ENCODE results near the gene KSR2. TPM values are rescaled to one million over a fixed set of nuclear protein-coding genes. Genes with fewer than 3 reads are reported as not detected.

KSR2 gene
- total RNA-seq, 1 donor from 2014 or later: not detected

DNA sequence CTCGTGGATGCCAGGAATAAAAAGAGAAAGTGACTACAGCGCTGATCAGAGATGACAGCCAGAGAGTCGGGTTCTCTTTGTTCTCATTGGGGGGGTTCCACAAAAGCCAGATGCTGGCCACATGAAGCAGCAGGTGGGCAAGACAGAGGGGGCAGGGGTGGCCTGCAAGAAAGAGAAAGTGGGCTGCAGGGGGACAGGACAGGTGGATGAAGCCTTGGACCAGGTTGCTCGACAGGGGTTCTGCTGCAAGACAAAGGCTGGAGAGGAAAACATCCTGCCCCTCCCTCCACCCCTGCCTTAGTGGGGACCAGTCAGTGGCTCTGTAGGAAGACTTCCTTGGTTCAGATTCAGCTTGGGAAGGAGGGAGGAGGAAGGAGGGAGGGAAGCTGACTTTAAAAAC lies 126.2 kb downstream of the KSR2 start:
- intact Hi-C loops (cut with DNase I): no loop called here

DNA sequence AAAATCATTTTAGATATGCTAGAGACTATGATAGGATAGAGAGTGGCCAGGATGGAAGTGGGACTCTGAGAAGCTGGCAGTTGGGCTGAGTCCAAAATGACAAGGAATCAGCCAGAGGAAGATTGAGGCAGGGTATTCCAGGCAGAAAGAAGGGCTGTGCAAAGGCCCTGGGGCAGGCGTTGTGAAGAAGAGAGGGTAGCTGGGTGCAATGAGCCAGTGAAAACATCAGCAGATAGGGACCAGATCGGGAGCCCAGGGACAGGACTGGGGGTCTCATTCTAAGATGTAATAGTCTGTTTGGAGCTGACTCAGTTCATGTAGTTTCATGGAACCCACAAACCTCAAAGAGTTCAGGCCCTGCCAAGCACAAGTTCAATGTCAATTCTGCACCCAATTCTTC lies 126.6 kb downstream of the KSR2 start:
- intact Hi-C loops (cut with DNase I): no loop called here
- ATAC-seq (no peak), DNase-seq (ENCODE audit: missing footprints) (no peak)

More for the DNA sequence above, 126.2 kb downstream of the KSR2 start:
- DNase-seq (ENCODE audit: missing footprints) (no peak), ATAC-seq (no peak)

GRCh38 chr12:117837737-117838050 lies 131.1 kb downstream of the KSR2 start:
- intact Hi-C loops (cut with DNase I): loop anchor here (1.0 to 5.0 kb wide), 4 partner anchors 250 to 625 kb away; no protein-coding TSS in a partner anchor
- DNase-seq (ENCODE audit: missing footprints) (no peak), ATAC-seq (peak; percentile 16)

- peak; percentile 52 for ATAC-seq
- intact Hi-C loops (cut with DNase I): loop anchor here (1.0 to 5.0 kb wide), 4 partner anchors 250 to 625 kb away; no protein-coding TSS in a partner anchor
- peak; percentile 82 for DNase-seq (ENCODE audit: missing footprints)
Observed at GRCh38 chr12:117836999-117837736, 131.6 kb downstream of the KSR2 start.

DNA sequence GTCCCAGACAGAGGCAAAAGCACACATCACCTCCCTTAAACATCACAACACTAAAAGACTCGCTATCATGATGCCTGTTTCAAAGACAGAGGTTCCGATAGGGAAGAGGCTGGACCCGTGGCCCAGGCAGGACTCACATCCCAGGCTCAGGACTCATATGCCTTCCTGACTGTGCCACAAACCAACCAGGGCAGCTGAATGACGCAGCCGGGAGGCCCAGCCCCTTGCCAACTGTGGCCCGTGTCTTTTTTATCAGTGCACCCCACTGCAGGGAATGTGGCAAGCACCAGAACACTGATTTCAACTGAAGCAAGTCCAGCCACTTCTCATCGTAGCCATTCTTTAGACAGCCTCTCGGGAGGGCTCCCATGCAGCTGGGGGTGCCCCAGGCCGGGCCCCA lies 132.3 kb downstream of the KSR2 start:
- intact Hi-C loops (cut with DNase I): loop anchor here (2.0 to 5.0 kb wide), 2 partner anchors 249 to 600 kb away; no protein-coding TSS in a partner anchor
- DNase-seq (ENCODE audit: missing footprints) (no peak), ATAC-seq (no peak)

GRCh38 chr12:117835156-117835555 lies 133.6 kb downstream of the KSR2 start:
- DNase-seq (ENCODE audit: missing footprints): no peak
- intact Hi-C loops (cut with DNase I): loop anchor here (5.0 kb wide), 1 partner anchor 248 kb away; no protein-coding TSS in a partner anchor
- ATAC-seq: no peak

DNA sequence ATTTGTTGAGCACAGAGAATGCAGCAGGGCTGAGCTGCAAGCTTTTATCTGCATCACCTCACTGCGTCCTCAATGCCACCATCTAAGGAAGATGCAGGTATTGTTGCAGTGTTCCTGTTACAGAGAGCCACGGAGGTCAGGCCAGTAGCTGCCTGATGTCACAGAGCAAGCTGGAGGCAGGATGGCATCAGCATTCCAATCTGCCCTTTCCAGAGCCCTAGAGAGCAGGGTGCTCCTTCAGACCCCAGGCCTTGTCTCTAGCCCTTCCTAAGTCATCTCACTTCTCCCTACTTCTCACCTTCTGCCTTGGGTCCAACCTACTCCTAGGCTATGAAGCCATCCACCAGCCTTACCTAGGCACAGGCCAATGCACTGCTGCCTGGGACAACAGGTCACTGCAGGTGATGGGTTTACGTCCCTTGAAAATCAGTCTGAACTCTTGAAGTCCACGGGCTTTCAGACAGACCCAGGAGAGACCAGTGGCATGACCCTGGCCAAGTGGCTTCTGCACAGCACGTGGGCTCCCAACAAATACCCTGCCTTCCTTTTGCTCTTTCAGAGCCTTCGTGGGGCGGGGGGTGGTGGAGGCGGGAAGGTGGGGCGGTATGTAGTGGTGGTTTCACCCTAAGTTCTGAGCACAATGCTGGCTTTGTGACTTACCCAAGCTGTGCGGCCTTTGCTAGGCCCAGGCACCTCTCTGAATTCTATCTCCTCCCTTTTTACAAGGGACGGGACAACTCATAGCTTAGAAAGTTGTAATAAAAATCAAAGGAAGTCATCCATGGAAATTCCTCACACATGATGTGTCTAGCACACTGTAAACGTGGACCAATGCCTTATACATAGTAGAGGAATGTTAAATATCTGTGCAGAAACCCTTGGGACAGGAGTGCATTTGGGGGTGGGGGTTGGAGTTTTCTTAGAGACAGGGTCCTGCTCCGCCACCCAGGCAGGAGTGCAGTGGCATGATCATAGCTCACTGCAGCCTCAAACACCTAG lies 136.0 kb downstream of the KSR2 start:
- no peak for ATAC-seq
- intact Hi-C loops (cut with DNase I): no loop called here
- DNase-seq (ENCODE audit: missing footprints): no peak

DNA sequence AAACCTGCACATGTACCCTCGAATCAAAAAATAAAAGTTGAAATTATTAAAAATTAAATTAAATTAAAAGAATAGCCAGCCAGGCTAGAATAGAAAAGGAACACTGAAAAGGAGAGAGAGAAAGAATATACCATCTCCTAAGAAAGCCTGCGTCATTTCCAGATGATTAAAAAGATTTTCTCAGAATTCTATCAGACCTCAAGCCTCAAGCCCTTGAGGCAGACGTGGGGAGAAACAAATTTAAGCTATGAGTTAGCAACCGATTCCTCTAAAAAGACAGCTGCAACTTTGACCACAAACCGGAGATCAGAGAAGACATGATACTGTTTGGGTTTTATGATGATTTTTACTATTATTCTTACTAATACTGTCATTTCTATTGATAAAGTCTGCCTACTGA lies 138.3 kb downstream of the KSR2 start:
- intact Hi-C loops (cut with DNase I): no loop called here
- DNase-seq (ENCODE audit: missing footprints): no peak
- ATAC-seq: no peak

- DNase-seq (ENCODE audit: missing footprints): no peak
- intact Hi-C loops (cut with DNase I): no loop called here
- no peak for ATAC-seq
Observed at GRCh38 chr12:117829108-117829507, 139.7 kb downstream of the KSR2 start.

DNA sequence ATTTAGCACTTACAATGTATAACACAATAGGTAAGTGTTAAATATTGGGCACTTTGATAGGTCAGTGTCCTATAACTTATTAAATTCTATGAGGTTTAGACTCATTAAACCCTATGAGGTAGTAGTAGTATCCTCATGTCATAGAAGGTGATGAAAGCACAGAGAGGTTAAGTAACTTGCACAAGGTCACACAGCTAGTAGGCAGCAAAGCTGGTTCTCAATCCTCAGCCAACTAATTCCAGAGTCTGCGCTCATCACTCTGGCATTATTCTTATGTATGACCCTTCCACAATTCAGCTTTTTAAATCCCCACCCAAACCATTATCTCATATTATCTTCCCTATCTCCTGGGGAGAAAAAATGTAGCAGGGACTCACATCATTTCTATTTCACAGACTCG lies 141.1 kb downstream of the KSR2 start:
- DNase-seq (ENCODE audit: missing footprints): no peak
- intact Hi-C loops (cut with DNase I): no loop called here
- no peak for ATAC-seq

DNA sequence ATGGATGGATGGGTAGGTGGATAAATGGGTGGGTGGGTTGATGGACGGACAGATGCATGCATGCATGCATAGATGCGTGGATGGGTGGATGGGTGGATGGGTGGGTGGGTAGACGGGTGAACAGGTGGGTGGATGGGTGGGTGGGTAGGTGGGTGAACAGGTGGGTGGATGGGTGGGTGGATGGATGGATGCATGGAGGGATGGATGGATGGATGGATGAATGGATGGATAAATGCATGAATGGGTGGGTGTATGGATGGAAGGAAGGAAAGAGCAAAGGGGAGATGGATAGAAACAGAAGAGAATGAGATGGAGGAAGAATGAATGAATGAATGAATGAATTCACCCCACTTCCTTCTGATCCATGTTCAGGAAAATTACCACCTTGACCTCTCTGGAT lies 143.0 kb downstream of the KSR2 start:
- ATAC-seq (no peak), DNase-seq (ENCODE audit: missing footprints) (no peak)
- intact Hi-C loops (cut with DNase I): no loop called here

DNA sequence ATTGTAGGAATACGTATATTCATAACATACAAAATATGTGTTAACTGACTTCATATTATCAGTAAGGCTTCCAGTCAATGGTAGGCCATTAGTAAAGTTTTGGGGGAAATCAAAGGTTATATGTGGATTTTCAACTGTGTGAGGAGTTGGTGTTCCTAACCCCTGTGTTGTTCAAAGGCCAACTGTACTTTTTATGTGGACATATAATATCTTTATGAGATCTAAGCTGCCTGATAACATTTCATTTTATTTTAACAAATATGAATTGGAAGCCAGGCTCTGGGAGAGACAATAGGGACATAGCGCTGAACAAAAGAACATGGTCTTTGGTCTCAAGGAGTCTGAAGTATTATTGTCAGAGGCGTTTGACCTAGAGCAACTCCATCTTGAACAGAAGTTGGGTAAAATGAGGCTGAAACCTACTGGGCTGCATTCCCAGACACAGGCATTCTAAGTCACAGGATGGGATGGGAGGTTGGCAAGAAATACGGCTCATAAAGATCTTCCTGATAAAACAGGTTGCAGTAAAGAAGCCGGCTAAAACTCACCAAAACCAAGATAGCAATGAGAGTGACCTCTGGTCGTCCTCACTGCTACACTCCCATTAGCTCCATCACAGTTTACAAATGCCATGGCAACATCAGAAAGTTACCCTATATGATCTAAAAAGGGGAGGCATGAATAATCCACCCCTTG lies 147.2 kb downstream of the KSR2 start:
- ATAC-seq (no peak), DNase-seq (ENCODE audit: missing footprints) (no peak)
- intact Hi-C loops (cut with DNase I): no loop called here

DNA sequence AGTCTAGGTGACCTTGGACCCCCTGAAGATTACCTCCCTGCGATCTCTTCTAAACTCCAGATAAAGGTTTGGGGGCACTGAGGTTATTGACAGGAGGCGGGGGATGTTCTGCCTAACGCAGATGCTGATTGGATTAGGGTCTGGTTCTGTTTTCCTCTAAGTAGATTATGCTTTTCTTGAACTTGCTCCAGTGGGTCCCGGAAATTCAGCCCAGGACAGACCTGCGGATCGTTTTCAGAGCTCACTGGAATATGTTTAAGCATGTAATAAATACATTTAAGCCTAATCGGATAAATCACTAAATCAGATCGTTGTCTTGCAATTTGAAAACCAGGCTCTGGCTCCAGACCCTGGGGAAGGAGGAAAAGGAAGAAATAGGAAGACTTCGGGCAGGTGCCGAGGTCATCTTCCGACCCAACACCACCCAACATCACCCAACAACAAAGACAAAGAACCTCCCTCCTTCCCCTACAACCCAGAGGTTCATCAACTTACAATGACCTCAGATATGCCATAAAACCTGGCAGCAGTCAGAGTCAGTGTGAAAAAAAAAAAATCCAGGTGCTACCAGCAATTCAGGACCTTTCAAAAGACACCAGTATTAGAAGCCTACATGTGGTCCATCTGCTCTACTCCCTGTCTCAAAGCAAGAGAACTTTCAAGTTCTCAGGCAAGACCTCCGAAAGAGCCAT lies 148.4 kb downstream of the KSR2 start:
- ATAC-seq: no peak
- intact Hi-C loops (cut with DNase I): no loop called here
- no peak for DNase-seq (ENCODE audit: missing footprints)

DNA sequence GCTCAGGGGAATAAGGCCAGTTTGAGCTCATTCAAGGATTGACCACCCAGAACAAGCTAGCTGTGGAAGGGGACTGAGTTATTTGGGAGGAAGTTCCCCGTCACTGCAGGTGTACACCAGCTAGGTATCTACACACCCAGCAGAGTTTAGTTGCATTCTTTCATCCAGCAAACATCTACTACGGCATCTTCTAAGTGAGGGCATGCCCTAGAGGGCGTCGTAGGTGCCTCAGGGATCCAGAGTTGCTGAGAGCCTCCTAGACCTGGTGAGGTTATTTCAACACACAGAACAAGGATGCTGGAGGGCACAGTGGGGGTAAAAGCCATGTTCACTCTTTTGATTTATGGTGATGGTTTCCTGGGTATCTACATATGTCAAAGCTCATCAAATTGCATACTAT lies 149.6 kb downstream of the KSR2 start:
- no peak for DNase-seq (ENCODE audit: missing footprints)
- intact Hi-C loops (cut with DNase I): no loop called here

DNA sequence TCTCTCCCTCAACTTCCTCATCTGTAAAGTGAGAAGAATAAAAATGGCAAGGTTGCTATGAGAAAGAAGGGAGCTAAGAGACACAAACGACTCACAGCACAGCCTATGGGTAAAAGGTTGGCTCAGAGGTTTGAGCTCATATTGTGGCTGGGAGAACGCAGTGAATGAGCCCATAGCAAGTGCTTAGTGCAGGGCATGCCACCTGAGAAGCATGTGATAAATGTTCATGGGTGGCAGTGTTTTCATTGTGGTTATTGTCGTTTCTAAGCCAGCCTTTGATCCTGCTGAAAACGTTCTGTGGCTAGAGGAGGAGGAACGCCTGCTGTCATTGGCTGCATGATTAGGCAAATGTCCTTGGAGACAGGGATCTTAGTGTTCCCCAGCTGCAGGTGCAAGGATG lies 150.4 kb downstream of the KSR2 start:
- DNase-seq (ENCODE audit: missing footprints) (no peak), ATAC-seq (no peak)
- intact Hi-C loops (cut with DNase I): no loop called here

More for the DNA sequence above, 149.6 kb downstream of the KSR2 start:
- no peak for ATAC-seq

DNA sequence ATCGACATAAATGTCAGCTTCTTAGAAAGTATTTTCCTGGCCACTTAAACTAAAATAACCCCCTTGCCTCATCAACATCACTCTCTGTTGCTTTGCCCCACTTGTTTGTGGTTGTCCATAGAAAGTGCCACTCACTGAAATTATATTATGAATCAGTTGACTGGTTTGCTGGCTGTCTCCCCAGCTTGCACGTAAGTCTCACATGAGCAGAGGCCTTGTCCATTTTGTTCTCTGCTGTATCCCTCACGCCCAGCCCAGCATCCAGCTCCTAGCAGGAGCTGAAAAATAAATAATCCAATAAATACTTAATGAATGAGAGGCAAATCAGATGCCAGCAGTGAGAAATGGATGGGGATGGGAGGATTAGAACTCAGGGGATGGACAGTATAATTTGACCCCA lies 159.3 kb downstream of the KSR2 start:
- no peak for ATAC-seq
- intact Hi-C loops (cut with DNase I): no loop called here
- DNase-seq (ENCODE audit: missing footprints): no peak

DNA sequence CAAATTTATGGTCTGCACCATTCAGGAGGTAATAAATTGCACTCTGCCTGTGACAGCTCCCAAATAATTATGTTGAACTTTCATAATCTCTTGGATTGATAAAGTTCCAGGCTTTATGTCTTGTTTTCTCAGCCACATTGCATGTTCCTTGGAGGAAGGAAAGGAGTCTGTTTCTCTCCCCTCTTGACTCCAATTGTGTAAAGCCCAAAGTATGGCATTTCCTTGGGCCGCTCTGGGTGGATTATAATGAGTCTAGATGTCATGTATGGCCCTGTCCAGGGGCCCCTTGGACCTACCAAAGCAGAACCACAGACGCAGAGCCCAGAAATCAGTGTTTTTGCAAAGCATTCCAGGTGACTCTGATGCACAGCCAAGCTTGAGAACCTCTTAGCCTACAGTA lies 160.8 kb downstream of the KSR2 start:
- intact Hi-C loops (cut with DNase I): no loop called here
- DNase-seq (ENCODE audit: missing footprints) (no peak), ATAC-seq (no peak)

- DNase-seq (ENCODE audit: missing footprints) (no peak), ATAC-seq (no peak)
- intact Hi-C loops (cut with DNase I): no loop called here
Observed at GRCh38 chr12:117807355-117807754, 161.4 kb downstream of the KSR2 start.

GRCh38 chr12:117805865-117806264 lies 162.9 kb downstream of the KSR2 start:
- no peak for DNase-seq (ENCODE audit: missing footprints)
- intact Hi-C loops (cut with DNase I): no loop called here
- ATAC-seq: no peak

All from Right ventricle myocardium inferior (tissue), 1 donor.